Ovary (tissue), 9 donors: Measurements from ENCODE around the gene TMPRSS11E. TPM values are rescaled to one million over a fixed set of nuclear protein-coding genes. Genes with fewer than 3 reads are reported as not detected.

Experiments used
- DNase-seq, 5 donors: peaks; one replicate each; pipeline ENCODE4 v3.0.0-alpha.2; 2019 to 2020
- H3K27ac ChIP-seq, 2 donors: fragments of 200-600 bp; one replicate each; pipeline versions ENCODE4 v1.5.1 to v1.8.0; 2019 to 2022
- H3K27me3 ChIP-seq: fragments of 200-600 bp; one replicate; pipeline ENCODE4 v1.8.0; 2022
- H3K36me3 ChIP-seq: fragments of 200-600 bp; sonication (generic); one replicate; pipeline ENCODE4 v1.5.1; 2019
- H3K4me1 ChIP-seq: one replicate; pipeline ENCODE4 v1.8.1; 2013; ENCODE audit warnings: mild to moderate bottlenecking, moderate library complexity; ENCODE audit not compliant: insufficient read depth
- H3K4me3 ChIP-seq: fragments of 200-600 bp; sonication (generic); one replicate; pipeline ENCODE4 v1.5.1; 2017
- H3K9me3 ChIP-seq, 2 donors: fragments of 200-600 bp in 1 of 2; sonication (generic) in 1 of 2; one replicate each; pipeline versions ENCODE4 v1.5.1 to v1.8.1; 2013 to 2019; ENCODE audit warnings: mild to moderate bottlenecking in 1 of 2, moderate library complexity in 1 of 2
- CTCF ChIP-seq, 3 donors: fragments of 450-650 bp in 2 of 3; fragments of 200-600 bp in 1 of 3; IDR thresholded peaks; one replicate each; pipeline versions ENCODE4 v1.5.1 to v1.8.0; 2016 to 2022; ENCODE audit warnings: antibody characterized with exemption in 3 of 3, mild to moderate bottlenecking in 1 of 3
- EP300 ChIP-seq: sonication (generic); formaldehyde crosslinking; IDR thresholded peaks from one replicate; pipeline ENCODE4 v1.6.1; 2017; ENCODE audit warnings: antibody characterized with exemption
- POLR2A ChIP-seq: fragments of 450-650 bp; IDR thresholded peaks from one replicate; pipeline ENCODE4 v1.6.1; 2017; ENCODE audit warnings: antibody characterized with exemption, mild to moderate bottlenecking, moderate library complexity
- WGBS, 3 donors: extraction: QIAGEN DNeasy Blood & Tissue Kit in 1 of 3; methylation state at CpG; one replicate each; pipeline versions ENCODE4 v1.1.5 to v1.1.7; 2013 to 2017; 5-methylcytosine and 5-hydroxymethylcytosine counted together
- intact Hi-C, 4 donors: fragments of 100-400 bp; cut with DNase I; formaldehyde crosslinking; loops; one replicate each; pipeline versions ENCODE4 v1.11.0 to v1.15.1; 2022 to 2023
- polyA plus RNA-seq, 2 donors: library from polyadenylated mRNA; stranded (reverse); fragments of 200-250 nt in 1 of 2; fragments of 350-450 nt in 1 of 2; fragmentation: Illumina TruSeq in 1 of 2; extraction: RNeasy Lipid Tissue Mini Kit (QIAGEN cat#74804) in 1 of 2; gene quantifications; one replicate each; pipeline ENCODE4 v1.2.3, GENCODE V29; 2013 to 2014
- total RNA-seq, 7 donors: library from RNA; depleted of rRNA in 2 of 7; stranded (reverse); fragments of >200 nt in 2 of 7; fragmentation: NEBNext Ultra II Directional in 3 of 7; extraction: Animal tissue kit (Norgen Biotek cat#: 25700) in 3 of 7; gene quantifications; one replicate each; pipeline versions ENCODE4 v1.1.0 to v1.2.4, GENCODE V29; 2016 to 2023
- donor health status: DM: no; HTN: no; CAD: no; lungs with moderate emphysema.
- donor health status: DM: no; HTN: no; CAD: no.
- donor health status: Bipolar disorder and iron deficiency.
- donor health status: DM: yes; HTN: yes; CAD: no.
- donor health status: DM: no; HTN: no; CAD: no.
- donor health status: DM: yes; HTN: yes; CAD: no.

The TMPRSS11E gene
- total and polyA plus RNA-seq, 9 donors: not detected

GRCh38 chr4:68466185-68466584, 18.9 kb downstream of the TMPRSS11E start:
- no peak for DNase-seq
- H3K27ac ChIP-seq: no peak overlapping the region
- intact Hi-C loops: no loop called here
- H3K36me3 ChIP-seq: no peaks in the 10 kb centered on the region
- no peak overlapping the region for H3K4me3 ChIP-seq
- TF ChIP-seq POLR2A (no peak), EP300 (no peak), CTCF (IDR thresholded peaks at IDR 0.05) (no peak)
- no peaks in the 10 kb centered on the region for H3K9me3 ChIP-seq
- no peaks in the 10 kb centered on the region for H3K4me1 ChIP-seq
- H3K27me3 ChIP-seq: no peaks in the 10 kb centered on the region
- 71 to 81% (median 80%) methylated on average over 2 of the region's 2 CpGs for WGBS, 3 donors

GRCh38 chr4:68466751-68467150, 19.5 kb downstream of the TMPRSS11E start:
- intact Hi-C loops: no loop called here
- no peak overlapping the region for H3K4me3 ChIP-seq

GRCh38 chr4:68469482-68469881, 22.2 kb downstream of the TMPRSS11E start:
- no peaks in the 10 kb centered on the region for H3K36me3 ChIP-seq
- no peak overlapping the region for H3K4me3 ChIP-seq
- H3K4me1 ChIP-seq: no peaks in the 10 kb centered on the region

More at GRCh38 chr4:68466751-68467150, 19.5 kb downstream of the TMPRSS11E start:
- WGBS, 3 donors: 62 to 84% (median 75%) methylated on average over 3 of the region's 3 CpGs
- TF ChIP-seq CTCF (IDR thresholded peaks at IDR 0.05) (no peak), EP300 (no peak)
- Histone ChIP-seq H3K4me1 (no peaks in the 10 kb centered on the region), H3K27ac (no peak overlapping the region), H3K27me3 (no peaks in the 10 kb centered on the region), H3K36me3 (no peaks in the 10 kb centered on the region), H3K9me3 (no peaks in the 10 kb centered on the region)
- no peak for DNase-seq

GRCh38 chr4:68476191-68476590, 28.9 kb downstream of the TMPRSS11E start:
- DNase-seq: no peak
- Histone ChIP-seq H3K9me3 (no peaks in the 10 kb centered on the region), H3K27ac (no peak overlapping the region), H3K27me3 (no peaks in the 10 kb centered on the region), H3K4me1 (no peaks in the 10 kb centered on the region), H3K4me3 (no peak overlapping the region), H3K36me3 (no peaks in the 10 kb centered on the region)
- 8 to 18% (median 11%) methylated on average over 5 of the region's 5 CpGs for WGBS, 3 donors
- no peak for TF ChIP-seq CTCF (IDR thresholded peaks at IDR 0.05)
- no peak for TF ChIP-seq EP300
- no peak for TF ChIP-seq POLR2A
- intact Hi-C loops: no loop called here

More at GRCh38 chr4:68469482-68469881, 22.2 kb downstream of the TMPRSS11E start:
- H3K9me3 ChIP-seq: no peaks in the 10 kb centered on the region
- DNase-seq: no peak
- intact Hi-C loops: no loop called here
- no peaks in the 10 kb centered on the region for H3K27me3 ChIP-seq
- no peak overlapping the region for H3K27ac ChIP-seq
- TF ChIP-seq EP300: no peak
- no peak for TF ChIP-seq POLR2A
- no peak for TF ChIP-seq CTCF (IDR thresholded peaks at IDR 0.05)

- 65 to 79% (median 77%) methylated on average over 4 to 5 of the region's 5 CpGs for WGBS, 3 donors
- Histone ChIP-seq H3K36me3 (no peaks in the 10 kb centered on the region), H3K9me3 (no peaks in the 10 kb centered on the region), H3K27ac (no peak overlapping the region), H3K4me1 (no peaks in the 10 kb centered on the region), H3K4me3 (no peak overlapping the region), H3K27me3 (no peaks in the 10 kb centered on the region)
- no peak for DNase-seq
- no peak for TF ChIP-seq CTCF (IDR thresholded peaks at IDR 0.05)
- TF ChIP-seq POLR2A: no peak
- TF ChIP-seq EP300: no peak
- intact Hi-C loops: no loop called here
Measured at GRCh38 chr4:68489338-68489737, 42.1 kb downstream of the TMPRSS11E start.
